Spleen (tissue), 11 donors: ENCODE measurements around the gene MAGI2. TPM values are rescaled to one million over a fixed set of nuclear protein-coding genes. Genes with fewer than 3 reads are reported as not detected.

Experiments
- DNase-seq: peaks from one replicate; pipeline ENCODE4 v3.0.0-alpha.2; 2020
- H3K27ac ChIP-seq, 8 donors: fragments of 200-600 bp; sonication (generic) in 7 of 8; 1 replicate in 4 of 8; 2 replicates in 4 of 8; pipeline versions ENCODE4 v1.5.0 to v1.8.0; 2016 to 2021; ENCODE audit warnings: inconsistent platforms in 4 of 8, mild to moderate bottlenecking in 4 of 8, moderate library complexity in 1 of 8
- H3K27me3 ChIP-seq, 7 donors: fragments of 200-600 bp; sonication (generic) in 6 of 7; replicated peaks in 1 of 7; 1 replicate in 4 of 7; 2 replicates in 3 of 7; pipeline versions ENCODE4 v1.5.0 to v1.8.0; 2016 to 2021; ENCODE audit warnings: inconsistent platforms in 3 of 7, mild to moderate bottlenecking in 1 of 7
- H3K36me3 ChIP-seq, 6 donors: fragments of 200-600 bp; sonication (generic) in 5 of 6; 1 replicate in 4 of 6; 2 replicates in 2 of 6; pipeline versions ENCODE4 v1.5.0 to v1.8.0; 2016 to 2021; ENCODE audit warnings: inconsistent platforms in 2 of 6
- H3K4me1 ChIP-seq, 6 donors: fragments of 200-600 bp; sonication (generic) in 5 of 6; 1 replicate in 3 of 6; 2 replicates in 3 of 6; pipeline versions ENCODE4 v1.5.0 to v1.8.0; 2016 to 2021; ENCODE audit warnings: inconsistent platforms in 3 of 6
- H3K4me3 ChIP-seq, 8 donors: fragments of 200-600 bp; sonication (generic) in 7 of 8; 1 replicate in 4 of 8; 2 replicates in 4 of 8; pipeline versions ENCODE4 v1.5.0 to v1.8.0; 2016 to 2021; ENCODE audit warnings: inconsistent platforms in 4 of 8, mild to moderate bottlenecking in 4 of 8, moderate library complexity in 2 of 8
- H3K9me3 ChIP-seq, 8 donors: fragments of 200-600 bp; sonication (generic) in 7 of 8; 1 replicate in 4 of 8; 2 replicates in 4 of 8; pipeline versions ENCODE4 v1.5.0 to v1.8.0; 2016 to 2021; ENCODE audit warnings: inconsistent platforms in 4 of 8
- POLR2A ChIP-seq, 3 donors: fragments of 450-650 bp; IDR thresholded peaks; one replicate each; pipeline ENCODE4 v1.5.1; 2017; ENCODE audit warnings: antibody characterized with exemption in 3 of 3, mild to moderate bottlenecking in 1 of 3
- POLR2AphosphoS5 ChIP-seq, 3 donors: sonication (generic); formaldehyde crosslinking; IDR thresholded peaks; one replicate each; pipeline ENCODE4 v1.5.1; 2017; ENCODE audit warnings: antibody characterized with exemption in 3 of 3
- WGBS, 5 donors: extraction: QIAGEN DNeasy Blood & Tissue Kit in 3 of 5; methylation state at CpG; one replicate each; pipeline versions ENCODE4 v1.1.5 to v1.1.7; 2013 to 2018; 5-methylcytosine and 5-hydroxymethylcytosine counted together
- intact Hi-C: fragments of 100-400 bp; cut with DNase I; formaldehyde crosslinking; loops from one replicate; pipeline ENCODE4 v1.15.0; 2023; ENCODE audit warnings: low total_unique reads
- polyA plus RNA-seq, 3 donors: library from polyadenylated mRNA; stranded (reverse); fragments of 200-250 nt; gene quantifications; one replicate each; pipeline ENCODE4 v1.2.1, GENCODE V29; 2013
- total RNA-seq, 7 donors: library from RNA; depleted of rRNA in 3 of 7; stranded (reverse); fragments of >200 nt in 3 of 7; fragmentation: NEBNext Ultra II Directional in 4 of 7; extraction: Animal tissue kit (Norgen Biotek cat#: 25700) in 4 of 7; gene quantifications; one replicate each; pipeline versions ENCODE4 v1.1.0 to v1.2.1, GENCODE V29; 2016 to 2021
- TF ChIP-seq, protein P1 (sequence below), 11 experiments: fragments of 200-600 bp in 7 of 11; fragments of 450-650 bp in 4 of 11; sonication (generic) in 4 of 11; IDR thresholded peaks in 8 of 11; conservative IDR thresholded peaks in 3 of 11; 1 replicate in 7 of 11; 2 replicates in 4 of 11; pipeline versions ENCODE4 v1.4.0 to v1.8.0; 2016 to 2021; ENCODE audit warnings: antibody characterized with exemption in 11 of 11, inconsistent platforms in 4 of 11, mild to moderate bottlenecking in 1 of 11
- donor health status: healthy with polysubstance abuse.
- donor health status: DM: no; HTN: no; CAD: no; lungs with moderate emphysema.
- donor health status: DM: no; HTN: no; CAD: no.
- donor health status: Bipolar disorder and iron deficiency.
- donor health status: healthy.
- donor health status: DM: no; HTN: no; CAD: no.
- donor health status: DM: yes; HTN: yes; CAD: no.

Gene MAGI2
- total and polyA plus RNA-seq, 10 donors: 0.74 to 18.1 (median 11.1) TPM

DNA sequence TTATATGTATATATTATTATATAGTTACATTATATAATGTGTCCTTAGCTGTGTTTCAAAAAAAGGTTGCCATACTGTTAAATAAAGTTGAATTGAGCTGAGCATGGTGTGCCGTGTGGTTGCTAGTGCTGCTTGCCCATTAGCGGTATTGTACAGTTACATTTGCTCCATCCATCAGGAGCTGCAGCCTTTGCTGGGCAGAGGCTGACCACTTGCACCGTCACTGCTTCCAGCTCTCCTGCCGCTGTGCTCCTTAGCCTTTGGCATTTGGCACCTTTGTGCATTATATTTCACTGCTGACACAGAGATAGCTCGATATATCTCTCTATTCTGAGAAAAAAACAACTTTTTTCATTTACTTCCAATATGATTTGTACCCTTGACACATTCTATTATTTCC is 1282.7 kb downstream of the MAGI2 start:
- TF ChIP-seq POLR2A (IDR thresholded peaks at IDR 0.05): no peak
- TF ChIP-seq POLR2AphosphoS5 (IDR thresholded peaks at IDR 0.05): no peak
- TF ChIP-seq, protein P1, sequence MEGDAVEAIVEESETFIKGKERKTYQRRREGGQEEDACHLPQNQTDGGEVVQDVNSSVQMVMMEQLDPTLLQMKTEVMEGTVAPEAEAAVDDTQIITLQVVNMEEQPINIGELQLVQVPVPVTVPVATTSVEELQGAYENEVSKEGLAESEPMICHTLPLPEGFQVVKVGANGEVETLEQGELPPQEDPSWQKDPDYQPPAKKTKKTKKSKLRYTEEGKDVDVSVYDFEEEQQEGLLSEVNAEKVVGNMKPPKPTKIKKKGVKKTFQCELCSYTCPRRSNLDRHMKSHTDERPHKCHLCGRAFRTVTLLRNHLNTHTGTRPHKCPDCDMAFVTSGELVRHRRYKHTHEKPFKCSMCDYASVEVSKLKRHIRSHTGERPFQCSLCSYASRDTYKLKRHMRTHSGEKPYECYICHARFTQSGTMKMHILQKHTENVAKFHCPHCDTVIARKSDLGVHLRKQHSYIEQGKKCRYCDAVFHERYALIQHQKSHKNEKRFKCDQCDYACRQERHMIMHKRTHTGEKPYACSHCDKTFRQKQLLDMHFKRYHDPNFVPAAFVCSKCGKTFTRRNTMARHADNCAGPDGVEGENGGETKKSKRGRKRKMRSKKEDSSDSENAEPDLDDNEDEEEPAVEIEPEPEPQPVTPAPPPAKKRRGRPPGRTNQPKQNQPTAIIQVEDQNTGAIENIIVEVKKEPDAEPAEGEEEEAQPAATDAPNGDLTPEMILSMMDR (IDR thresholded peaks at IDR 0.05 in 8 of 11, conservative IDR thresholded peaks at IDR 0.05 in 3 of 11): no peak
- intact Hi-C loops: no loop called here

DNA sequence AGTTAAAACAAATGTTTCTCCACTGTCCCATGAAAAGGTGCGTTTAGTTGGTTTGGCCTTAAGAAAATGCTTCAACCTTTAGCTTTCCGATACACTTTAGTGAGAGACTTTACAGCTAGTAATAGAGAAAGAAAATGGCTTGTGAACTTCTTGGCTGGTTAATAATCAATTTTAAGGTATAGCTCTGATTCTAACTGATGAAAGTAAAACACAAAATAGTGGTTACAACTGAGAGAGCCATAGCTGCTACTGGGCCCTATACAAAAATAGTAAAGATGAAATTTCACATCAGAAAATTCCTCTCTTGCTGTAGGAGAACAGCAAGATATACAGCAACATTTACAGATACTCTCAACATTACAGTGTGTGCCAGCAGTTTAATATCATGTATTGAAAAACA is 1283.5 kb downstream of the MAGI2 start:
- Histone ChIP-seq H3K27ac (no peak overlapping the region), H3K36me3 (no peaks in the 10 kb centered on the region), H3K9me3 (no peaks in the 10 kb centered on the region), H3K4me1 (peaks cover 0 to 12% (median 3%) of the 10 kb centered on the region in 6 donors), H3K4me3 (no peak overlapping the region), H3K27me3 (no peaks in the 10 kb centered on the region)
- intact Hi-C loops: no loop called here
- TF ChIP-seq POLR2AphosphoS5 (IDR thresholded peaks at IDR 0.05): no peak
- TF ChIP-seq, protein P1 (IDR thresholded peaks at IDR 0.05 in 8 of 11, conservative IDR thresholded peaks at IDR 0.05 in 3 of 11): no peak
- no peak for TF ChIP-seq POLR2A (IDR thresholded peaks at IDR 0.05)
- 95 to 100% (median 97%) methylated on average over 2 of the region's 2 CpGs for WGBS, 5 donors
- DNase-seq: no peak

More for the DNA sequence above, 1282.7 kb downstream of the MAGI2 start:
- Histone ChIP-seq H3K4me1 (peaks cover 0 to 5% (median under 1%) of the 10 kb centered on the region in 6 donors), H3K27me3 (no peaks in the 10 kb centered on the region), H3K4me3 (no peak overlapping the region), H3K9me3 (no peaks in the 10 kb centered on the region), H3K27ac (no peak overlapping the region), H3K36me3 (no peaks in the 10 kb centered on the region)
- no peak for DNase-seq
- WGBS, 5 donors: 84 to 92% (median 91%) methylated on average over 5 of the region's 5 CpGs

DNA sequence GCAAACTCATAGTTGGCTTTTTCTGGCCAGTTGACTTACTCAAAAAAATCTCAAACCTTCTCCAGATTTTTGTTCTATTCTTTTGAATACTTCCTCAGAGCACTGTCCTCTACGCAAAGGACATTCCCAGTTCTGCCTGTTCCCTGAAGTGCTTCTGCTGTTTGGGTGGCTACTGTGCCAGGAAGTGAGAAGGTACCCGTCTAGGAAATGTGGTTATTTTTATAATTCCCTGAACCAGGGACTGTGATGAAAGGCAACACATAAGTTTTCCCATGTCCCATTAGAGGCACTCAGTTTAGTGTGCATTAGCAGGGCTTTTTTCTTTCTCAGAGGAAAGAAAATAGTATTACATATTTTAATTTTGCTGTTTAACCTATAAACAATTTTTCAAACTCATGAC is 1284.6 kb downstream of the MAGI2 start:
- DNase-seq: no peak
- Histone ChIP-seq H3K9me3 (no peaks in the 10 kb centered on the region), H3K4me1 (peaks cover 0 to 14% (median 3%) of the 10 kb centered on the region in 6 donors), H3K4me3 (no peak overlapping the region), H3K27ac (no peak overlapping the region), H3K36me3 (no peaks in the 10 kb centered on the region), H3K27me3 (no peaks in the 10 kb centered on the region)
- no peak for TF ChIP-seq POLR2A (IDR thresholded peaks at IDR 0.05)
- WGBS, 5 donors: 51 to 62% (median 53%) methylated on average over 2 of the region's 2 CpGs
- intact Hi-C loops: no loop called here

DNA sequence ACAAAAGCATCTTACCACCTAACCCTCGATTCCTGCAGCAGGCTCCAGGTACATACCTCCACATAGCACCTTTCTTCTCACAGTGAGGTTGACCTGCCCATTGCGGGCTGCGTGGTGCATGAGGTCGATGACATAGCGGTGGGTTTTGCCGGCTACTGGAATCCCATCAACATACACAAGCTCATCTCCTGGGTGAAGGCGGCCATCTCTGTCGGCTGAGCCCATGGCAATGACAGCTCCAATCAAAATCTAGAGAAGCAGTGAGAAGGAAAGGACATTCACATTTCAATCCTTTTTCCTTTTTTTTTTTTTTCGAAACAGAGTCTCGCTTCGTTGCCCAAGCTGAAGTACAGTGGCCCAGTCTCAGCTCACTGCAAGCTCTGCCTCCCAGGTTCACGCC is 1285.6 kb downstream of the MAGI2 start:
- no peak overlapping the region for H3K4me3 ChIP-seq
- no peak overlapping the region for H3K27ac ChIP-seq
- 93 to 98% (median 97%) methylated on average over 12 of the region's 12 CpGs for WGBS, 5 donors
- H3K36me3 ChIP-seq: no peaks in the 10 kb centered on the region
- DNase-seq: no peak
- intact Hi-C loops: no loop called here
- TF ChIP-seq, protein P1 (IDR thresholded peaks at IDR 0.05 in 8 of 11, conservative IDR thresholded peaks at IDR 0.05 in 3 of 11): no peak
- TF ChIP-seq POLR2A (IDR thresholded peaks at IDR 0.05) (no peak), POLR2AphosphoS5 (IDR thresholded peaks at IDR 0.05) (no peak)
- no peaks in the 10 kb centered on the region for H3K27me3 ChIP-seq
- peaks cover 0 to 14% (median 3%) of the 10 kb centered on the region in 6 donors for H3K4me1 ChIP-seq
- no peaks in the 10 kb centered on the region for H3K9me3 ChIP-seq

DNA sequence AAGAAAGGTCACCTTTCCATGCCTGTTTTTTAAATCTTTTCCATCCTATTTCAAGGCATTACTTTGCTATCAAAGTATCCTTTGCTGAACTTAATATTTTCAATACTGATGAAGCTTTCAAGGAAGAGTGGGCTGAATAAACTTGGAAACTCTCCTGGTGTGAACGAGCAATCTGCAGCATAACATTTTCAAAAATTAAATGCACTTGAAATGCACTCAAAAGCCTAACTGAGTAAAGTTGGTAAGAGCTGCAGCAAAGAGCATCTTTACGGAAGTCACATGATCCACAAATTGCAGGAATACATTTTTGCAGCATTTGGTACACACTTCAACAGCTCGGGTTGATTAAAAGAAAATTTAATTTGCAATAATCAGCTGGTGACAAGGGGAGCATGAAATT is 1287.6 kb downstream of the MAGI2 start:
- intact Hi-C loops: no loop called here
- WGBS, 5 donors: 64 to 75% (median 67%) methylated on average over 3 of the region's 3 CpGs
- TF ChIP-seq POLR2AphosphoS5 (IDR thresholded peaks at IDR 0.05) (no peak), POLR2A (IDR thresholded peaks at IDR 0.05) (no peak)
- TF ChIP-seq, protein P1 (IDR thresholded peaks at IDR 0.05 in 8 of 11, conservative IDR thresholded peaks at IDR 0.05 in 3 of 11): no peak
- H3K36me3 ChIP-seq: no peaks in the 10 kb centered on the region
- H3K4me3 ChIP-seq: no peak overlapping the region
- no peaks in the 10 kb centered on the region for H3K27me3 ChIP-seq
- peaks cover 0 to 14% (median 3%) of the 10 kb centered on the region in 6 donors for H3K4me1 ChIP-seq
- DNase-seq: no peak
- H3K9me3 ChIP-seq: no peaks in the 10 kb centered on the region
- H3K27ac ChIP-seq: no peak overlapping the region
